ENCODE measurements around the gene ELP6.

GRCh38 chr3:47476644-47477199 lies 36.8 kb downstream of the ELP6 start:
- TF ChIP-seq CEBPB (IDR thresholded peaks at IDR 0.05) (no peak), TCF12 (IDR thresholded peaks at IDR 0.05; ENCODE audit: low read depth) (no peak), EP300 (IDR thresholded peaks at IDR 0.05; ENCODE audit: borderline replicate concordance) (no peak)

Measured in Ishikawa (cell line).